ENCODE data around the gene HYAL4.
"Not testable (repeated sequence)": the region's sequence is repeated elsewhere in the genome, so short reads cannot be mapped to it uniquely, and the experiment has no call there.

The HYAL4 gene

GRCh38 chr7:123849855-123850254 is 4.9 kb downstream of the HYAL4 start:
- no peak for DNase-seq

GRCh38 chr7:123851404-123851803 is 6.4 kb downstream of the HYAL4 start:
- DNase-seq = not testable (repeated sequence)

- DNase-seq = not testable (repeated sequence)
Measured at GRCh38 chr7:123854291-123854690, 9.3 kb downstream of the HYAL4 start.

GRCh38 chr7:123856428-123856827 is 11.5 kb downstream of the HYAL4 start:
- DNase-seq = not testable (repeated sequence)

- DNase-seq = no peak
Measured at GRCh38 chr7:123860848-123861247, 15.9 kb downstream of the HYAL4 start.

GRCh38 chr7:123862775-123863174 is 17.8 kb downstream of the HYAL4 start:
- no peak for DNase-seq

GRCh38 chr7:123863461-123863860 is 18.5 kb downstream of the HYAL4 start:
- DNase-seq = no peak

- no peak for DNase-seq
Measured at GRCh38 chr7:123864012-123864411, 19.0 kb downstream of the HYAL4 start.

GRCh38 chr7:123864436-123864835 is 19.5 kb downstream of the HYAL4 start:
- DNase-seq = no peak

- no peak for DNase-seq
Measured at GRCh38 chr7:123864966-123865365, 20.0 kb downstream of the HYAL4 start.

- peak; percentile 48 to 81 for DNase-seq
Measured at GRCh38 chr7:123865517-123866117, 20.6 kb downstream of the HYAL4 start.

GRCh38 chr7:123867225-123867624 is 22.3 kb downstream of the HYAL4 start:
- peak; percentile 85 for DNase-seq

GRCh38 chr7:123871998-123872867 is 27.3 kb downstream of the HYAL4 start:
- DNase-seq = peak; percentile 30 to 60

- DNase-seq = no peak
Measured at GRCh38 chr7:123872908-123873307, 27.9 kb downstream of the HYAL4 start.

GRCh38 chr7:123876557-123877256 is 31.7 kb downstream of the HYAL4 start:
- no peak for DNase-seq

GRCh38 chr7:123879628-123880027 is 34.7 kb downstream of the HYAL4 start:
- DNase-seq = no peak

GRCh38 chr7:123881300-123881699 is 36.3 kb downstream of the HYAL4 start:
- no peak for DNase-seq

GRCh38 chr7:123883154-123883553 is 38.2 kb downstream of the HYAL4 start:
- DNase-seq = no peak

GRCh38 chr7:123888192-123888591 is 43.2 kb downstream of the HYAL4 start:
- no peak for DNase-seq

- not testable (repeated sequence) for DNase-seq
Measured at GRCh38 chr7:123894753-123895152, 49.8 kb downstream of the HYAL4 start.

- DNase-seq = no peak
Measured at GRCh38 chr7:123901101-123901500, 56.1 kb downstream of the HYAL4 start.

- DNase-seq = no peak
Measured at GRCh38 chr7:123905714-123906113, 60.7 kb downstream of the HYAL4 start.

- peak; percentile 6 to 12 for DNase-seq
Measured at GRCh38 chr7:123916240-123916724, 71.3 kb downstream of the HYAL4 start.

- DNase-seq = no peak
Measured at GRCh38 chr7:123917878-123918277, 72.9 kb downstream of the HYAL4 start.

All from inflammatory macrophage treated with lipopolysaccharide for 1 hour (primary cell).